A673 (cell line): ENCODE data around the gene SAYSD1. TPM values are rescaled to one million over a fixed set of nuclear protein-coding genes. Genes with fewer than 3 reads are reported as not detected.

Experiments used
- BruUV-seq: library from RNA; stranded (reverse); fragments of 400-500 nt; replicated peaks from 2 replicates; lab custom pipeline; 2021; lab: Mats Ljungman, UMichigan
- CTCF ChIA-PET: fragments of 300-600 bp; sonication (Branson Sonifier 250); formaldehyde crosslinking; loops from one replicate; lab custom pipeline; 2022; ENCODE audit warnings: antibody characterized with exemption; lab: Charles Lee
- POLR2A ChIA-PET: fragments of 300-600 bp; sonication (Branson Sonifier 250); formaldehyde crosslinking; loops from one replicate; lab custom pipeline; 2022; ENCODE audit warnings: antibody characterized with exemption; ENCODE audit not compliant: low non-redundant PET; lab: Charles Lee
- DNase-seq: peaks from one replicate; pipeline ENCODE4 v3.0.0-alpha.2; 2015; ENCODE audit warnings: low spot score
- H3K27ac ChIP-seq: fragments of 200-600 bp; sonication (generic); 2 replicates; pipeline ENCODE4 v1.5.1; 2016; ENCODE audit warnings: mixed run types, low read depth, mild to moderate bottlenecking, mixed read lengths, antibody characterized with exemption, low read length; ENCODE audit not compliant: poor library complexity, severe bottlenecking
- H3K27me3 ChIP-seq: fragments of 200-600 bp; sonication (generic); replicated peaks from 2 replicates; pipeline ENCODE4 v1.6.1; 2017; ENCODE audit warnings: mixed run types, low read depth, mild to moderate bottlenecking, mixed read lengths, antibody characterized with exemption, low read length; ENCODE audit not compliant: insufficient read depth, poor library complexity
- H3K36me3 ChIP-seq: fragments of 200-600 bp; sonication (generic); 2 replicates; pipeline ENCODE4 v1.6.1; 2016; ENCODE audit warnings: mixed run types, mild to moderate bottlenecking, mixed read lengths, antibody characterized with exemption, low read length; ENCODE audit not compliant: insufficient read depth, poor library complexity, severe bottlenecking
- H3K4me1 ChIP-seq: fragments of 200-600 bp; sonication (generic); 2 replicates; pipeline ENCODE4 v1.6.1; 2017; ENCODE audit warnings: mixed run types, mild to moderate bottlenecking, mixed read lengths, antibody characterized with exemption, low read length; ENCODE audit not compliant: insufficient read depth, poor library complexity, severe bottlenecking
- H3K4me3 ChIP-seq: fragments of 200-600 bp; sonication (generic); 2 replicates; pipeline ENCODE4 v1.5.1; 2016; ENCODE audit warnings: low read depth, mixed run types, mild to moderate bottlenecking, mixed read lengths, low read length; ENCODE audit not compliant: poor library complexity, severe bottlenecking
- H3K9me3 ChIP-seq: fragments of 200-600 bp; sonication (generic); 2 replicates; pipeline ENCODE4 v1.6.1; 2016; ENCODE audit warnings: mixed run types, low read depth, mild to moderate bottlenecking, mixed read lengths, antibody characterized with exemption, low read length; ENCODE audit not compliant: poor library complexity, severe bottlenecking
- EZH2 ChIP-seq: fragments of 200-600 bp; sonication (generic); IDR thresholded peaks from 2 replicates; pipeline ENCODE4 v1.6.1; 2017; ENCODE audit warnings: borderline replicate concordance, low read depth, mild to moderate bottlenecking, mixed read lengths, antibody characterized with exemption, low read length; ENCODE audit not compliant: poor library complexity, severe bottlenecking
- intact Hi-C: fragments of 100-400 bp; cut with micrococcal nuclease; formaldehyde crosslinking; loops from one replicate; pipeline ENCODE4 v1.10.0; 2022; ENCODE audit not compliant: unreplicated experiment
- total RNA-seq: library from RNA; stranded (reverse); gene quantifications from 2 replicates; pipeline ENCODE4 v1.2.3, GENCODE V29; 2021
- TF ChIP-seq, protein P1 (sequence below): fragments of 300-800, 200-600 bp; sonication (generic); conservative IDR thresholded peaks from 2 replicates; pipeline ENCODE4 v1.5.1; 2017; ENCODE audit warnings: low read depth, mild to moderate bottlenecking, antibody characterized with exemption, low read length, moderate library complexity, mixed read lengths

The SAYSD1 gene
- total RNA-seq, 1 experiment from 2014 or later = 16.2 TPM

DNA sequence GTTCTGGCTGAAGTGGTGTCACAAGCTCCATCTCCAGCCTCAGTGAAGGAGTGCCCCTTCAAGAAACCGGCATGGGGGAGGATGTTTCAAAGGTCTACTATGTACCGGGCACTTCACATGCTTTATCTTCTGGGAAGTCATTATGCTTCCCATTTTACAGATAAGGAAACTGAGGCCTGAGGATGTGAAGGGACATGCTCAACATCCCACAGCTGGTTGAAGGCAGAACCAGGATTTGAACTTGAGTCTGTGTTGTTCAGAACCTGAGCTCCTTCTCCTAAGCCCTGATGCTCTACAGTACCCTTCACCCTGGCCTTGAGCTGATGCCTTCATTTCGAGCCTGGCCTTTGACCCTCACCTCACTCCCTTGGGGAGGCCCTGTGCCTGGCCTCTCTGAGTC, 53.4 kb downstream of the SAYSD1 start:
- Histone ChIP-seq H3K27ac (no peak overlapping the region), H3K9me3 (no peaks in the 10 kb centered on the region), H3K4me3 (no peak overlapping the region), H3K4me1 (no peaks in the 10 kb centered on the region), H3K27me3 (peaks cover 16% of the 10 kb centered on the region), H3K36me3 (no peaks in the 10 kb centered on the region)
- no TSS peak for BruUV-seq
- intact Hi-C loops = no loop called here
- ChIA-PET CTCF (no interaction called here), POLR2A (interaction anchor here (1.0 kb wide), 1 partner anchor 128 kb away, joined by 5 read pairs; no protein-coding TSS in a partner anchor)
- TF ChIP-seq, protein P1, sequence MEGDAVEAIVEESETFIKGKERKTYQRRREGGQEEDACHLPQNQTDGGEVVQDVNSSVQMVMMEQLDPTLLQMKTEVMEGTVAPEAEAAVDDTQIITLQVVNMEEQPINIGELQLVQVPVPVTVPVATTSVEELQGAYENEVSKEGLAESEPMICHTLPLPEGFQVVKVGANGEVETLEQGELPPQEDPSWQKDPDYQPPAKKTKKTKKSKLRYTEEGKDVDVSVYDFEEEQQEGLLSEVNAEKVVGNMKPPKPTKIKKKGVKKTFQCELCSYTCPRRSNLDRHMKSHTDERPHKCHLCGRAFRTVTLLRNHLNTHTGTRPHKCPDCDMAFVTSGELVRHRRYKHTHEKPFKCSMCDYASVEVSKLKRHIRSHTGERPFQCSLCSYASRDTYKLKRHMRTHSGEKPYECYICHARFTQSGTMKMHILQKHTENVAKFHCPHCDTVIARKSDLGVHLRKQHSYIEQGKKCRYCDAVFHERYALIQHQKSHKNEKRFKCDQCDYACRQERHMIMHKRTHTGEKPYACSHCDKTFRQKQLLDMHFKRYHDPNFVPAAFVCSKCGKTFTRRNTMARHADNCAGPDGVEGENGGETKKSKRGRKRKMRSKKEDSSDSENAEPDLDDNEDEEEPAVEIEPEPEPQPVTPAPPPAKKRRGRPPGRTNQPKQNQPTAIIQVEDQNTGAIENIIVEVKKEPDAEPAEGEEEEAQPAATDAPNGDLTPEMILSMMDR = no peak
- TF ChIP-seq EZH2 = no peak
- DNase-seq = no peak

DNA sequence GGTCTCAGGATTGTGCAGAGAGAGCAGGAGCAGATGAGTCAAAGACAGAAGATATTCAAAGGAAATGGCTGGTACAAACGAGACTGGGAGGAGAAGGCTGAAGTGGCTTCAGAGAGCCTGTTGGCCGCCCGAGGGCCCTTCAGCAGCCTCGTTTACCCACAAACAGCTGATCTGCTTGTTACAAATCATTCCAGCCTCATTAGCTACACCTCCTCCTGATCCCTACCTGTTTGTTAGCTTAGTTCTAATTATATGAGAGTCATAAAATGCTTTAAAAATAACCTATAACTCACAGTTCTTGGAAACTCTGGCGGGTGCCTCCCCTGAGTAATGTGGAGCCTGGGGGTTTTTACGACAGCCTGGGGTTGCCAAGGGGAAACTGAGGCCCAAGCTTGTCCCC, 53.8 kb downstream of the SAYSD1 start:
- TF ChIP-seq, protein P1 = no peak
- TF ChIP-seq EZH2 = no peak
- Histone ChIP-seq H3K4me1 (no peaks in the 10 kb centered on the region), H3K27me3 (peaks cover 16% of the 10 kb centered on the region), H3K9me3 (no peaks in the 10 kb centered on the region), H3K4me3 (no peak overlapping the region), H3K36me3 (no peaks in the 10 kb centered on the region), H3K27ac (no peak overlapping the region)
- DNase-seq = no peak
- intact Hi-C loops = no loop called here
- CTCF ChIA-PET = no interaction called here
- no TSS peak for BruUV-seq
- POLR2A ChIA-PET = no interaction called here

DNA sequence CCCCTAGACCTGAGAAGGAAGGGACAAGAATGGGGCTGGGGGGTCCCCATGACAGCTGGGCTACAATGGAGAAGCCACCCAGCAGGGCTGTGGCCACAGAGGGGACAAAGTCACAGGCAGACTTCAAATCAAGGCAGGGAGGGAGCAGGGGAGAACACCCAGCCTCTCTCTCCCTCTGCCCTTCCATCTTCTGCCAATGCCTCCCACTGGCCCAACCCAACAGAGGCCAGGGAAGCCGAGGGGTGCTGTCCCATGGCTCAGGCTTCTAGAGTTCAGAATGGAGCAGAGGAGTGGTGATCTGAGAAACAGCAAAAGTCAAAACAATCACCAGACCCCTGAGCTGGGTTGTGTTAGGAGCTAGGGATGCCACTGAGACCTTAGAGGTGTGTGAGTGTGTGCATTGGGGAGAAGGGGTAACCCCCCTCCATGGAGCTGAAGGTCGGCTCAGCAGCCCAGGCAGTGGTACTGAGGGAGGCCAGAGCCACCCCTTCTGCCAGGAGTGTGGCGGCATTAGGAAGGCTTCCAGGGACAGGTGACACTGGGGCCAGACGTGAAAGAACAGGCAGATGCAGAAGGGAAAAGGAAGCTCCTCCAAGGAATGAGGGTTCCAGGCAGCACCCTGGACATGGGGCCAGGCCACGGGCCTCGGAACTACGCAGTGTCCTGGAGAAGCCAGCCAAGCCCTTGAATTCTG, 54.4 kb downstream of the SAYSD1 start:
- H3K4me1 ChIP-seq = no peaks in the 10 kb centered on the region
- BruUV-seq = no TSS peak
- intact Hi-C loops = no loop called here
- no peaks in the 10 kb centered on the region for H3K36me3 ChIP-seq
- H3K27ac ChIP-seq = no peak overlapping the region
- no peak overlapping the region for H3K4me3 ChIP-seq
- peaks cover 15% of the 10 kb centered on the region for H3K27me3 ChIP-seq
- DNase-seq = no peak
- ChIA-PET CTCF (no interaction called here), POLR2A (no interaction called here)
- TF ChIP-seq, protein P1 = no peak
- no peak for TF ChIP-seq EZH2
- no peaks in the 10 kb centered on the region for H3K9me3 ChIP-seq
